NCI-H2081 (cell line): ENCODE measurements around the gene KCTD11.
A peak's percentile ranks its signal among the peaks of the same experiment; 100 is the strongest.

Source experiments
- DNase-seq, 2 experiments: peaks; one replicate each; lab custom pipeline; 2025; lab: John Stamatoyannopoulos, UW

Gene KCTD11

GRCh38 chr17:7380321-7380720 is 28.4 kb downstream of the KCTD11 start:
- peak in 1 of 2 experiments; percentile 48 for DNase-seq

- DNase-seq: no peak
Measured at GRCh38 chr17:7380855-7381683, 29.1 kb downstream of the KCTD11 start, which contains the start of gene TNK1. TSS of gene TNK1 (plus strand) at chr17:7381089. CDS start at chr17:7382927, 1,838 bp downstream.

GRCh38 chr17:7382901-7383300 is 30.9 kb downstream of the KCTD11 start:
- DNase-seq: no peak

GRCh38 chr17:7383371-7383741 is 31.4 kb downstream of the KCTD11 start:
- DNase-seq: no peak

- DNase-seq: peak in 1 of 2 experiments; percentile 37
Measured at GRCh38 chr17:7383742-7384488, 32.0 kb downstream of the KCTD11 start.

- DNase-seq: no peak
Measured at GRCh38 chr17:7384489-7385081, 32.6 kb downstream of the KCTD11 start.

GRCh38 chr17:7388856-7389255 is 36.9 kb downstream of the KCTD11 start:
- no peak for DNase-seq

- DNase-seq: no peak
Measured at GRCh38 chr17:7389924-7390910, 38.3 kb downstream of the KCTD11 start.

- DNase-seq: no peak
Measured at GRCh38 chr17:7391307-7391706, 39.3 kb downstream of the KCTD11 start.

- DNase-seq: no peak
Measured at GRCh38 chr17:7392696-7393612, 41.0 kb downstream of the KCTD11 start.

GRCh38 chr17:7393613-7394451 is 41.9 kb downstream of the KCTD11 start:
- DNase-seq: no peak

- peak; percentile 56 to 71 for DNase-seq
Measured at GRCh38 chr17:7394452-7395191, 42.7 kb downstream of the KCTD11 start, which contains the start of gene PLSCR3. TSS of gene PLSCR3 (minus strand) at chr17:7394525. CDS start at chr17:7394110, 415 bp downstream.

GRCh38 chr17:7396147-7396546 is 44.2 kb downstream of the KCTD11 start:
- DNase-seq: no peak

- no peak for DNase-seq
Measured at GRCh38 chr17:7398612-7399011, 46.6 kb downstream of the KCTD11 start.

- no peak for DNase-seq
Measured at GRCh38 chr17:7403043-7403726, 51.2 kb downstream of the KCTD11 start.

- DNase-seq: no peak
Measured at GRCh38 chr17:7403727-7403976, 51.7 kb downstream of the KCTD11 start.

- peak; percentile 95 to 96 for DNase-seq
Measured at GRCh38 chr17:7403977-7404736, 52.2 kb downstream of the KCTD11 start, which contains the start of gene TMEM256. TSS of gene TMEM256 (minus strand) at chr17:7404097. CDS start at chr17:7404084, 13 bp downstream.
